ENCODE measurements around the gene PROCA1. TPM values are rescaled to one million over a fixed set of nuclear protein-coding genes. Genes with fewer than 3 reads are reported as not detected.
A peak's percentile ranks its signal among the peaks of the same experiment; 100 is the strongest.

PROCA1 gene
- total and polyA plus RNA-seq, 2 of the 13 experiments (the other 11 are each of a cell fraction or from before 2014, with no cell fraction given): 0.73 to 1.5 TPM

- TF ChIP-seq ZNF790 (CRISPR knock-in tag; IDR thresholded peaks at IDR 0.05; ENCODE audit: borderline replicate concordance) (no peak), CENPX (CRISPR knock-in tag; IDR thresholded peaks at IDR 0.05) (no peak), MLLT10 (CRISPR knock-in tag; IDR thresholded peaks at IDR 0.05) (no peak), SOX5 (CRISPR knock-in tag; IDR thresholded peaks at IDR 0.05; ENCODE audit: borderline replicate concordance) (no peak), HNF4A (CRISPR knock-in tag; IDR thresholded peaks at IDR 0.05) (no peak), ZBTB4 (CRISPR knock-in tag; IDR thresholded peaks at IDR 0.05; ENCODE audit: borderline replicate concordance) (no peak), POLR2A (IDR thresholded peaks at IDR 0.05; ENCODE audit: insufficient read depth in 1 of 2, low read depth in 2 of 2, low read length in 2 of 2) (peak in 1 of 2 experiments; percentile 1; a peak in 1 of 4 replicates), MTERF4 (CRISPR knock-in tag; IDR thresholded peaks at IDR 0.05) (no peak), SSRP1 (CRISPR knock-in tag; IDR thresholded peaks at IDR 0.05) (no peak), ZNF281 (CRISPR knock-in tag; IDR thresholded peaks at IDR 0.05; ENCODE audit: borderline replicate concordance) (no peak), RAD21 (CRISPR knock-in tag; IDR thresholded peaks at IDR 0.05) (no peak), HBP1 (CRISPR knock-in tag; IDR thresholded peaks at IDR 0.05; ENCODE audit: low read depth) (no peak), HNRNPUL1 (IDR thresholded peaks at IDR 0.05; ENCODE audit: low read depth, low read length) (no peak), RERE (CRISPR knock-in tag; IDR thresholded peaks at IDR 0.05; ENCODE audit: low read depth) (no peak)
Measured at GRCh38 chr17:28747801-28748750, 36.4 kb upstream of the PROCA1 start (continued).

Measured in HepG2 (cell line).